GM12875 (cell line): ENCODE results near the gene FBXO17.

ENCODE experiments used
- H3K4me3 ChIP-seq: one replicate; pipeline ENCODE4 v1.5.1; 2011; ENCODE audit warnings: low read depth, low read length, control low read depth
- TF ChIP-seq, protein P1 (sequence below): IDR thresholded peaks from 2 replicates; pipeline ENCODE4 v1.5.1; 2011; ENCODE audit warnings: low read depth, mild to moderate bottlenecking, control low read depth, inconsistent platforms, low read length, moderate library complexity, borderline replicate concordance; ENCODE audit not compliant: insufficient read depth

The FBXO17 gene

DNA sequence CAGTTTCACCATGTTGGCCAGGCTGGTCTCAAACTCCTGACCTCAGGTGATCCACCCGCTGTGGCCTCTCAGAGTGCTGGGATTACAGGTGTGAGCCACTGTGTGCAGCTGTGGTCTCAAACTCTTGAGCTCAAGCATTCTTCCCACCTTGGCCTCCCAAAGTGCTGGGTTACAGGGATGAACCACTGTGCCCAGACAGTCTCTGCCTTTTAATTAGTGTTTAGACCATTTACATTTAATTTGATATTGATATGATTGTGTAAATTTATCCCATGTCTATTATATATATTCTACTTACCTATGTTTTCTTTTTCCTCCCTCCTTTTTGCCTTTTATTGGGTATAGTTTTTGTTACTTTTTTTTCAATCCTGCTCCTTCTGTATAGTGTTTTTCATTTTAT lies 73.9 kb downstream of the FBXO17 start:
- H3K4me3 ChIP-seq: no peak overlapping the region
- TF ChIP-seq, protein P1, sequence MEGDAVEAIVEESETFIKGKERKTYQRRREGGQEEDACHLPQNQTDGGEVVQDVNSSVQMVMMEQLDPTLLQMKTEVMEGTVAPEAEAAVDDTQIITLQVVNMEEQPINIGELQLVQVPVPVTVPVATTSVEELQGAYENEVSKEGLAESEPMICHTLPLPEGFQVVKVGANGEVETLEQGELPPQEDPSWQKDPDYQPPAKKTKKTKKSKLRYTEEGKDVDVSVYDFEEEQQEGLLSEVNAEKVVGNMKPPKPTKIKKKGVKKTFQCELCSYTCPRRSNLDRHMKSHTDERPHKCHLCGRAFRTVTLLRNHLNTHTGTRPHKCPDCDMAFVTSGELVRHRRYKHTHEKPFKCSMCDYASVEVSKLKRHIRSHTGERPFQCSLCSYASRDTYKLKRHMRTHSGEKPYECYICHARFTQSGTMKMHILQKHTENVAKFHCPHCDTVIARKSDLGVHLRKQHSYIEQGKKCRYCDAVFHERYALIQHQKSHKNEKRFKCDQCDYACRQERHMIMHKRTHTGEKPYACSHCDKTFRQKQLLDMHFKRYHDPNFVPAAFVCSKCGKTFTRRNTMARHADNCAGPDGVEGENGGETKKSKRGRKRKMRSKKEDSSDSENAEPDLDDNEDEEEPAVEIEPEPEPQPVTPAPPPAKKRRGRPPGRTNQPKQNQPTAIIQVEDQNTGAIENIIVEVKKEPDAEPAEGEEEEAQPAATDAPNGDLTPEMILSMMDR: no peak

DNA sequence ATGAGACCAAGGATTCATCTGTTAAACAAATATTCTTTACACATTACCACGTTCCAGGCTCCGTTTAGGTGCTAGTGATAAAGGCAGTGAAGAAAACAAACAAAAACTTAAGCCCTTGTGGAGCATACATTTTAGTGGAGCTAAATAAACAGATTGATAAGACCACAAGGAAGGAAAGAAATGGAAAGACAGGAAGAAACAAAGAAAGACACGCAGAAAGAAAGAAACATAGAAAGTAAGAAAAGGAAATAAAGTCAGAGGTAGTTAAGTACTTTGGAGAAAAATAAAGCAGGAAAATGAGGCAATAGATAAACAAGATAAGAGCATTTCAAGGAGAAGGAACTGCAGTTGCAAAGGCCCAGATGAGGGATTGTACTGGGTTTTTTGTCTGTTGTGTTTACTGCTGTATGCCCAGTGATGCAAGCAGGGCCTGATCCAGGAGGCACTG lies 74.8 kb downstream of the FBXO17 start:
- H3K4me3 ChIP-seq: peak overlapping the region; percentile 85
- TF ChIP-seq, protein P1: no peak

DNA sequence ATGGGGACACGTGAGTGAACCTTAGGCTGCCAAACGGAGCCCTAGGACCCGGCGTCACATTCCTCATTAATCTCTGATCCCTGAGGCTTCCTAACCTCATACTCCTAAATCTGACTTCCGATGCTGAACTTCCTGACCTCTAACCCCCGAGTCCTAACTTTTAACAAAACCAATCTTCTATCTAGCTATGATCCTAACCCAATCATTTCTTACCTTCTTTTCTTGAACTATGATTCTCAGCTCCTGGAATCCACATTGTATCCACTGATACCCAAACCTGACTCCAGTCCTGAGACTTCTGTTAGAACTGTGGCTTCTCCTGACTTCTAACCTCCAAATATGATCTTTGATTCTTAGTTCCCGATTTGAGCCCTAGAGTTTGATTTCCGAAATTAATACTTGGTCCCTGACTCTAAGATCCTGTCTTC lies 75.3 kb downstream of the FBXO17 start:
- peak overlapping the region; percentile 85 for H3K4me3 ChIP-seq

DNA sequence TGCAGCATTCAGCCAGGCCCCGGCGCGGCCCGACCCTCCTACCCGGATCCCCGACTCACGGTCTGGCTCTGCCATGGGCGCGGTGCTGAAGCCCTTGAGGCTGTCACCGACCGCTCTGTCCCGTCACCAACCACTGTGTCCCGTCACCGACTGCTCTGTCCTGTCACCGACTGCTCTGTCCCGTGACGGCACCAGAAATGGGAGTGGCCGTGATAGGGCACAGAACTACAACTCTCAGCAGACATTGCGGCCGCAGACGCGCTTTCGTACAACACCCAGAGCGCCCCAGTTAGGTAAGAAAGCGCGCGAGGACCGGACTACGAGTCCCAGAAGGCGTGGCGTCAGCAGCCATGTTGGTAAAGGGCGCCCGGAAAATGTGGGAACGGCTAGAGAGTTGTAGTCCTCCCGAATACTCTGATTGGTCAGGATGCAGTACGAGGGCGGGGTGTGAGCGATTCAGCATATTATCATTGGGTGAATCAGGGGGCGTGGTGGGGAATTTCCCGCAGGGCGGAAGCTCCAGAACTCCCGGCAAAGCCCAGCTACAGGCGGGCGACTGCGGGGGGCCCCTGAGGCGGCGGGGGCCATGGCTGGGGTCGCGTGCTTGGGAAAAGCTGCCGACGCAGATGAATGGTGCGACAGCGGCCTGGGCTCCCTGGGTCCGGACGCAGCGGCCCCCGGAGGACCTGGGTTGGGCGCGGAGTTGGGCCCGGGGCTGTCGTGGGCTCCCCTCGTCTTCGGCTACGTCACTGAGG lies 75.9 kb downstream of the FBXO17 start, which contains the start of the genes NFKBIB and SIRT2:
Gene NFKBIB, plus strand, starts transcription at position 523 of the 755 bp plus-strand sequence. Its CDS starts 64 bp downstream, at position 587.
Gene SIRT2, minus strand, starts transcription at position 172 of the 755 bp plus-strand sequence. Its CDS starts 97 bp downstream, at position 75.
- peak within 1 kb of the TSS; percentile 85 for H3K4me3 ChIP-seq
- TF ChIP-seq, protein P1: no peak

More for the DNA sequence above, 75.3 kb downstream of the FBXO17 start:
- TF ChIP-seq, protein P1: no peak

DNA sequence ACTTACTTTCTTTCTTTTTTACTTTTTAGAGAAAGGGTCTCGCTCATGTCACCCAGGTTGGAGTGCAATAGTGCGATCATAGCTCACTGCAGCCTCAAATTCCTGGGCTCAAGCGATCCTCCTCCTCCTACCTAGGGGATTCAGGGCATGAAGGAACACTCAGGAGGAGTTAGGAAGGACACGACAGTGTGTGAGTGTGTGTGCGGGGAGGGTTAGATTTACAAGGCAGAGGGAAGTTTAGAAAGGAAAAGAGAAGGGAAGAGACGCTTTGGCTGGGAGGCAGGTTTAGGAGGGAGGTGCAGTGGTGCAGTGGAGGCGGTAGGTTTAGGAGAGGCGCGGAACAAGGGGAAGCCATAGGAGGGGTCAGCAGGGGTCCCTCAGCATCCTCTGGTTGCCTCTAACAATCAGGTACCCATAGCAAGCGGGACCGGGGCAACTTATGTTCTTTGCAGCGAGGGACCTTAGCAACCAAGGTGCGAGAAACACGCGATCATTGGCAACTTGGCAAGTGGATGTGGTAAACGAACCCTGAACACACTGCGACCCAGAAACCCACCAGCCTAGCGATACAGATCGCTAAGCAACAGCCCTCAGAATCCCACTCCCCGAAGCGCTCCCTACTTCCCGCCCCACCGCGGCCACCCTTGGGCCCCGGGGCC lies 76.6 kb downstream of the FBXO17 start:
- TF ChIP-seq, protein P1: no peak
- H3K4me3 ChIP-seq: peak overlapping the region; percentile 78

DNA sequence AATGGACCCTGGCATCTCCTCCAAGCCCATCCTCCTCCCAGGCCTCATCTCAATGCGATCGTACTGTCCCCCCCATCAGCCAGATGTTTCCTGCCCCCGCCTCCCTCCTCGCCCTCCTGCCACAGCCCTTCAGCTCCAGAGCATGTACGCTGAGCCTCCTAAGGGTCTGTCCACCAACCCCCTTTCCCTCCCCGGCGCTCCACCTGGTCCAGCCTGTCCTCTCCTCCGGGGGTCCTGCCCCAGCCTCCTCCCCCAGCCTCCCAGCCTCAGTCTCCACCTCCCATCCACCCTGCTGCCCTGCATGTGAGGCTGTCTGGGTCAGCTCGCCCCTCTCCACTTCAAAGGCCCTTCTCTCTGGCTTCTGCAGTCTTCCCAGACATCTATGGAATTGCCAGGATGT lies 80.6 kb downstream of the FBXO17 start:
- TF ChIP-seq, protein P1: no peak
- no peak overlapping the region for H3K4me3 ChIP-seq

DNA sequence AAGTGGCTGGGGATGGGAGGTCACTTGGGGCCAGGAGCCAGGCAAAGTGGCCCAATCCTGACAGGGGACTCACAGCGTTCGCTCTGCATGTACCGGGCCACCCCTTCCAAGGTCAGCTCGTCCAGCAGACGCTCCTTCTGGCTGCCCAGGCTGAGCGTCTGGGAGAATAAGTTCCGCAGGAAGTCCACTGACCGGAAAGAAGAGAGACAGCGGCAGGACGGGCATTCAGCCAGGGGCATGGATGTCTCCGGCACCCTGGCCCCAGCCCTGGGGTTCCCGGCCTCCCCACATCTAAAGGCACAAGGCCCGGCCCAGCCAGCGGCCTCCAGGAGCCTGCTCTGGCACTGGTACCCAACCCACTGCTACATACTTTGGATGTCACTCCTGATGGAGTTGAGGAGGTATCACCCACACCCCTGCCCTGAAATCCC lies 82.2 kb downstream of the FBXO17 start:
- H3K4me3 ChIP-seq: no peak overlapping the region
- TF ChIP-seq, protein P1: no peak
